Sciatic nerve (tissue), 2 donors: ENCODE data around the gene ZEB2. TPM values are rescaled to one million over a fixed set of nuclear protein-coding genes. Genes with fewer than 3 reads are reported as not detected.
"Not testable (repeated sequence)": the region's sequence is repeated elsewhere in the genome, so short reads cannot be mapped to it uniquely, and the experiment has no call there.

Source experiments
- ATAC-seq: fragments of 200-7000 bp; cut with Tn5 transposase; one replicate; pipeline ENCODE4 v1.9.1; 2020; ENCODE audit warnings: mild to moderate bottlenecking, moderate library complexity
- DNase-seq: peaks from one replicate; pipeline ENCODE4 v3.0.0-alpha.2; 2020; ENCODE audit warnings: low spot score
- intact Hi-C: fragments of 100-400 bp; cut with DNase I; formaldehyde crosslinking; loops from one replicate; pipeline ENCODE4 v1.14.2; 2022
- total RNA-seq: library from RNA; stranded (reverse); fragmentation: NEBNext Ultra II Directional; extraction: Animal tissue kit (Norgen Biotek cat#: 25700); gene quantifications from one replicate; pipeline ENCODE4 v1.2.1, GENCODE V29; 2021
- donor health status: DM: no; HTN: no; CAD: no.
- donor health status: DM: no; HTN: no; CAD: no.

ZEB2 gene
- total RNA-seq, 1 donor from 2014 or later, result 440 TPM

DNA sequence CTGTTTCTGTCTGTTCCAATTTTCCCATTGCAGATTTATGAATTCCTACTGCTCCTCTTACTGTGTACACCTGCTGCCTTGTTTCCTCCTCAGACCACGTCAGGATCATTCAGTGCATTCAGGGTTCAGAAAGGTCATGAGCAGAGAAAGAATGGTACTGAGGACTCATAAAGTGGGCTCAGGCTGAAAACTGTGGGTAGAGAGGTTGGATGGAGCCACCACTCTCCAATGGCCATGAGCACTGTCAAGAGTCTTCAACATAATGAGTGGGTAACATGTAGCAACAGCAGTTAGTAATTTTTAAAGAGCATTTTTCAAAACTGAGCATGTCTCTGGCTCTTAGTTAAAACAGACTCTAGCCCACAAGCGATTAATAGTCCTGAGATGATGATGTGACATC is 138.2 kb downstream of the ZEB2 start:
- DNase-seq (no peak), ATAC-seq (no peak)
- intact Hi-C loops, result no loop called here

GRCh38 chr2:144379851-144380311 is 140.0 kb downstream of the ZEB2 start:
- intact Hi-C loops, result no loop called here
- no peak for DNase-seq
- peak; percentile 37 for ATAC-seq

- DNase-seq (no peak), ATAC-seq (no peak)
- intact Hi-C loops, result no loop called here
These were observed 141.4 kb downstream of the ZEB2 start for GRCh38 chr2:144378551-144378950.

DNA sequence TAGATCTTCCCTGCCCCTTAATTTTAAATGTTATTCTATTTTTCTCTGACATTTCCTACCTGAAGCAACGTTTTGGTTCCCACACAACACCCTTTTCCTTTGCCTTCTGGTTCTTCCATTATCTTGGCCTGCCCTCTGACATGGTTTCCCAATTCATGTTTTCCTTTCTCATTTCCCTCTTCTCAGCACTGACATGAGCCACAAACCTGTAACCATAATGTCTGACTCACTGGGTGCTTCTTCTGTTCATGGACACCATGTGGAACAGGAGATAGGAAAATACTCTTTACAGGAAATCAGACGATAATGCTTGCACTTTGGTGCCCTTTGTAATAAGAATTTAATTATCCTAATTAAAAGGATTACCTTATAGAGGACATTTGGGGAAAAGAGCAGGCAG is 142.0 kb downstream of the ZEB2 start:
- no peak for DNase-seq
- intact Hi-C loops, result no loop called here
- ATAC-seq, result no peak

DNA sequence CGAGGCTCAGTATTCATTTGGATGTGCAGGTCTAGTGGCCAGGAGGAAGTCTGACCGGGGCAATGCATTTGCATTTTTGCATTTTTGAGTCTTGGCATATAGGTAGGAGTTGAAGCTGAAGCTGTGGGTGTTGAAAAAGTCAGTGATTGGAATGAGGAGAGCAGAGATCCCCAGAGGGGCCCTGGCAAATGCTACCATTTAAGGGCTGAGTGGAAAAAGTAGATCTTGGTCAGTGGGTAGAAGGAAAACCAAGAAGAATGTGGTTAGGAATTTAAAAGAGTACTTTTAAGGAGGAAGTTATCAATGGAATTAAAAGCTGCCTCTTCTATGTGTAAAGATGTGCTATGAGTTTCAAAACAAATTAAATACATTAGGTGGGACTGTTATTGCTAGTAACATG is 143.0 kb downstream of the ZEB2 start:
- intact Hi-C loops, result no loop called here
- DNase-seq (no peak), ATAC-seq (no peak)

DNA sequence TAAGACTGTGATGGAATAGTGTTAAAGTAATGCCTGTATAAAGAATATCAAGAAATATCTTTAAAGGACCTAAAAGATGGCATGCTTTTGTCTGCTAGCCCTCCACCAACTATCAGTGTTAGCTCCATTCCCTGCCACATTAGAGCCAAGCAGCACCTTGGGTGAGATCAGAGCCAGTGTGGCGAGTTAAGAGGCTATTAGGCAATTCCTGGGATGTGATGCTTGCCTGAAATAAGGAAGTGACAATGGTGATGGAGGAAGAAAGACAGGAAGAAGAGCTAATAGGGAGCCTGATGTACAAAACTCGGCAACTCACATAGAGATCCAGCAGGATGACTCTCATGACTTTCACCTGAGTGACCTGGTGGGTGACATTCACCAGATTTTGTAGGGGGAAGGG is 143.5 kb downstream of the ZEB2 start:
- no peak for DNase-seq
- intact Hi-C loops, result no loop called here
- no peak for ATAC-seq

DNA sequence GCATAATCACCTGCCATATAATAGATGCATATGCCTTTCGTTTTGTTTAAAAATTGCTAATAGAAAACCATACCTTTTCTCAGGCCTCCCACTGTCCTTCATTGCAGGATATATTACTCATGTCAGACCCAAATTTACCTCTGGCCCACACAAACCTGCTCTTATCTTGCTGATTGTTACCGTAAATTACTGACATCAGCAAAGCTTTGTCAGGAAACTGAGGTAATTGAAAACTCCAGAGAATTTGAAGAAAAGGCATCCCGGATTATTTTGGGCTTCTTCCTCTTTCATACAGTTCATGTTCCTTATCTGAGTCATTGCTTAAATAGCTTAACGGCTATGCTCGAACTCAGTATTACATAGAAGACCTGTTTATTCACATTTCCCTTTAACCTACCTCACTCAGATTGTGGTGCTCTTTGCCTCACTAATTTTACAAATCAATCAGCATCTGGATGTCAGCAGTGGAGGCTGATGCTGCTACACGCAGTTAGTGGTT is 145.7 kb downstream of the ZEB2 start:
- ATAC-seq, result no peak
- intact Hi-C loops, result no loop called here
- DNase-seq, result no peak

DNA sequence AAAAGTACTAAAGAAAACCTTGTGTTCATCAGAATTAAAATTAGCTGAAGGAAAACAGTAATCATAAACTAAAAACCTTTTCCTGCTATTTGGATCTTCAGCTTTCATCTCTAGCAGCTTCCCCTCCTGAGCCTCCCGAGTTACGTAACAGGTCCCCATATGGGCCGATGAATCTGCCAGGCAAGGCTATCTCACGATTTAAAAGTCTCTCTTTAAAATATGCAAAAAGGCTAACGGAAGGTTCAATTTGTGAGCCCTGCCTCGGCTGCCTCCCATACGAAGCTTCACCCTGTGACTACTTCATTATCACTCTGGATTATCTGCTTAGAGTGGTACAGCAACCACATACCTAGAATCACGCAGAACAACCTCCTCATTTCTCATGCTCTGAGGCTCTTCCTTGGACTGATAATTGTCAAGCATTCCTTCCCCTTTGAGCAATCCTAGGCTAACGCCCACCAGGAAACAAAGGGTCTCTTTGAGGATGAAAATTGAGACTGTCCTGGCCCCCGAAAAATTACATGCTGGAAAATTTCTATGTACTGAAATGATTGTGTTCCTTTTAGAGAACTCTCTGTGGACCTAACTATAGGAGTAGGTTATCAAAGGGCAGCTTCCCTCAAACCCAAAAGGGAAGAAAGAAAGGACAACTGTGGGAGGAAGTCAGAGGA is 147.4 kb downstream of the ZEB2 start:
- ATAC-seq (peak; percentile 76), DNase-seq (no peak)
- intact Hi-C loops, result no loop called here

DNA sequence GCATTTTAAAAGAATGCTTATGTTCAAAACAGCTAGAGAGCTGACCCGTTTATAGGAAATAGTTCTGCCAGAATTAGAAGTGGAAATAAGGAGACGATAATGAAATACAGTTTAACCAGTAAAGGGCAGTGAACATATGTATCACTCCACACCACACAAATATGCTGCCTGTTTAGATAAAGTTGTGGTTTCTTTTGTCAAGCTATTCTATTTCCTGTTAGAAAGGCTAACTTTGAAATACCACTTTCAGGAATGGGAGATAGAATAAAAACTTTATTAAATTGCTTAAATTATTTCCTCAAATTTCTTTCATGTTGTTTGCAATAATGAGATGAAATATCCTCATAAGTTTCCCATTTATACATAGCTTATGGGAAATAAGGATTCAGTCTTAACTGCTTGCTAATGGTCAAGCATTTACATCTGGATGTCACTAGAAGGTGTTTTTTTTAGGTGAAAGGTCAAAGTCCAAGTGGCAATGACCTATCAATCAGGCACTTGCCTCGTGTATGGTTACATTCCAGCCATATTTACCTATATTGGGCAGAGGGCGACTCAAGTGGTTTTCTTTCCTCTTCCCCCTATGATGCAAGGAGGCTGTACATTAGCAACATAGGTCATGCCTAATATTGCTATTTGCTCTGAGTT is 148.9 kb downstream of the ZEB2 start:
- ATAC-seq, result no peak
- no peak for DNase-seq
- intact Hi-C loops, result no loop called here

- ATAC-seq (no peak), DNase-seq (no peak)
- intact Hi-C loops, result no loop called here
These were observed 150.5 kb downstream of the ZEB2 start for GRCh38 chr2:144369416-144369815.

- intact Hi-C loops, result no loop called here
- DNase-seq (no peak), ATAC-seq (no peak)
These were observed 153.0 kb downstream of the ZEB2 start for GRCh38 chr2:144366825-144367429.

- no peak for DNase-seq
- ATAC-seq, result peak; percentile 83
- intact Hi-C loops, result no loop called here
These were observed 154.8 kb downstream of the ZEB2 start for GRCh38 chr2:144364944-144365738.

- DNase-seq, intact Hi-C loops, ATAC-seq: not testable (repeated sequence)
These were observed 155.7 kb downstream of the ZEB2 start for GRCh38 chr2:144364247-144364646.

- intact Hi-C loops, result no loop called here
- ATAC-seq (no peak), DNase-seq (no peak)
These were observed 157.5 kb downstream of the ZEB2 start for GRCh38 chr2:144362401-144362800.

GRCh38 chr2:144361742-144362141 is 158.2 kb downstream of the ZEB2 start:
- intact Hi-C loops, result no loop called here
- DNase-seq (no peak), ATAC-seq (no peak)

GRCh38 chr2:144359684-144360083 is 160.2 kb downstream of the ZEB2 start:
- DNase-seq (no peak), ATAC-seq (no peak)
- intact Hi-C loops, result no loop called here

GRCh38 chr2:144358979-144359541 is 160.9 kb downstream of the ZEB2 start:
- DNase-seq (no peak), ATAC-seq (no peak)
- intact Hi-C loops, result no loop called here

GRCh38 chr2:144358374-144358964 is 161.4 kb downstream of the ZEB2 start:
- ATAC-seq (no peak), DNase-seq (no peak)
- intact Hi-C loops, result no loop called here
